Esophagus squamous epithelium (tissue), 5 donors: ENCODE results near the gene BAIAP2. TPM values are rescaled to one million over a fixed set of nuclear protein-coding genes. Genes with fewer than 3 reads are reported as not detected.

Source experiments
- DNase-seq: peaks from one replicate; lab custom pipeline; 2025; lab: John Stamatoyannopoulos, UW
- H3K27ac ChIP-seq, 4 donors: fragments of 200-600 bp; sonication (generic); one replicate each; pipeline ENCODE4 v1.5.1; 2016 to 2019; ENCODE audit warnings: mild to moderate bottlenecking in 1 of 4
- H3K27me3 ChIP-seq, 4 donors: fragments of 200-600 bp; sonication (generic); 1 replicate in 3 of 4; 2 replicates in 1 of 4; pipeline versions ENCODE4 v1.5.1 to v1.6.0; 2017 to 2021; ENCODE audit warnings: antibody characterized with exemption in 1 of 4
- H3K36me3 ChIP-seq, 3 donors: fragments of 200-600 bp; sonication (generic); one replicate each; pipeline ENCODE4 v1.5.1; 2016 to 2019
- H3K4me1 ChIP-seq, 3 donors: fragments of 200-600 bp; sonication (generic); one replicate each; pipeline ENCODE4 v1.5.1; 2017 to 2019
- H3K4me3 ChIP-seq, 4 donors: fragments of 200-600 bp; sonication (generic); 1 replicate in 3 of 4; 2 replicates in 1 of 4; pipeline ENCODE4 v1.5.1; 2016 to 2019; ENCODE audit warnings: mild to moderate bottlenecking in 2 of 4, moderate library complexity in 1 of 4
- H3K9me3 ChIP-seq, 3 donors: fragments of 200-600 bp; sonication (generic); one replicate each; pipeline ENCODE4 v1.5.1; 2016 to 2019
- CTCF ChIP-seq, 6 experiments: fragments of 450-650 bp in 4 of 6; fragments of 200-600 bp in 2 of 6; sonication (generic) in 2 of 6; IDR thresholded peaks; one replicate each; pipeline ENCODE4 v1.5.1; 2016 to 2019; ENCODE audit warnings: antibody characterized with exemption in 6 of 6, mild to moderate bottlenecking in 4 of 6, moderate library complexity in 4 of 6
- POLR2A ChIP-seq, 4 donors: fragments of 450-650 bp; IDR thresholded peaks; one replicate each; pipeline ENCODE4 v1.6.1; 2017; ENCODE audit warnings: antibody characterized with exemption in 4 of 4, mild to moderate bottlenecking in 4 of 4, moderate library complexity in 3 of 4
- WGBS, 2 donors: methylation state at CpG; one replicate each; pipeline ENCODE4 v1.1.5; 2018; 5-methylcytosine and 5-hydroxymethylcytosine counted together
- intact Hi-C: fragments of 100-400 bp; cut with DNase I; formaldehyde crosslinking; loops from one replicate; pipeline ENCODE4 v1.15.0; 2022
- total RNA-seq, 4 donors: library from RNA; depleted of rRNA; stranded (reverse); fragments of >200 nt; gene quantifications; one replicate each; pipeline ENCODE4 v1.1.0, GENCODE V29; 2016
- donor health status: DM: yes; HTN: yes; CAD: no.

Gene BAIAP2
- total RNA-seq, 4 donors from 2014 or later = 87.8 to 175 (median 105) TPM

- Histone ChIP-seq H3K4me3 (peak overlapping the region; percentile 53 to 89 (median 79)), H3K4me1 (peaks cover 46 to 87% (median 51%) of the 10 kb centered on the region in 3 donors), H3K27ac (peak overlapping the region; percentile 85 to 92 (median 90)), H3K36me3 (peaks cover 0 to 17% (median 0%) of the 10 kb centered on the region in 3 donors), H3K9me3 (no peaks in the 10 kb centered on the region), H3K27me3 (no peaks in the 10 kb centered on the region)
- no peak for DNase-seq
- TF ChIP-seq POLR2A (IDR thresholded peaks at IDR 0.05) (no peak), CTCF (IDR thresholded peaks at IDR 0.05) (no peak)
- 15 to 41% methylated on average over 4 to 7 of the region's 66 CpGs for WGBS, 2 donors
- intact Hi-C loops = no loop called here
These were observed 708 bp downstream of the BAIAP2 start for GRCh38 chr17:81035521-81036196.

GRCh38 chr17:81036197-81036941, 1.4 kb downstream of the BAIAP2 start:
- H3K4me1 ChIP-seq = peaks cover 52 to 87% (median 57%) of the 10 kb centered on the region in 3 donors
- DNase-seq = no peak
- 30 to 41% methylated on average over 8 to 24 of the region's 24 CpGs for WGBS, 2 donors
- TF ChIP-seq CTCF (IDR thresholded peaks at IDR 0.05) (no peak), POLR2A (IDR thresholded peaks at IDR 0.05) (no peak)
- peaks cover 0 to 15% (median 0%) of the 10 kb centered on the region in 3 donors for H3K36me3 ChIP-seq
- no peaks in the 10 kb centered on the region for H3K9me3 ChIP-seq
- H3K4me3 ChIP-seq = peak overlapping the region; percentile 53 to 89 (median 79)
- intact Hi-C loops = no loop called here
- no peaks in the 10 kb centered on the region for H3K27me3 ChIP-seq
- peak overlapping the region; percentile 85 to 92 (median 90) for H3K27ac ChIP-seq

DNA sequence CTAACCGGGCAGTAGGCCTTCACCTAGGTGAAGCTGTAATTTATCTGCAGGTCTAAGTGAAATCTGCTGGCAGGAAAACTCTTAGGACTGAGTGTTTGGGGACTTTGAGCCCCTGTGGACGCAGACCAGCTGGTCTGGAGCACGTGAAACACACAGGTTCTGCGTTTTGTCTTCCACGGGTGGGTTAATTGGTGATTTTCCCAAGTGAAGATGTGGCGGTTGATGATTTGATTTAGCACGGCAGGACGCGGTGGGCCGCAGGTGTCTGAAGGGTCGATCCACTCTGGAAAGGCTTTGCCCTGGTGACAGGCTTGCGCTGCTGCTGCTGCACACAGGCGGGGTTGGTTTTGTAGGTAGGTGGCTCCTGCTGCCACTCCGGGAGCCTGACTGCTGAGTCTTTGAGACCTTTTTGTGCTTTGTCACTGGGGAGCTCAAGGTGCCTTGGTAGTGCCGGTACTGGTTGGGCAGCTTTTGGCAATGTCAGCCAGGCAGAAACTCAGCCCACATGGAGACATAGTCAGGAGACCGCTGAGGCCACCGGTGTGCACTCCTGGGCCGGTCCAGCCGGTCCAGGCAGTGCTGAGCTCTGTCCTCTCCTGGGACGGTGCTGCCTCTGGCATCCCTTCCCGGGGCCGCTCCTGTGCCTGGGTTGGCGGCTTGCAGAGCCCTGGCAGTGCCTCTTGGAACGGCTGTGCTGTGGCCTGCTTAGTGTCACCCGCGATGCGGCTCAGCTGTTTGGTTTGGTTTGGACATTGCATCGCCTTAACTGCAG, 2.3 kb downstream of the BAIAP2 start:
- TF ChIP-seq CTCF (IDR thresholded peaks at IDR 0.05) (peak in 2 of 6 experiments; percentile 2 to 14), POLR2A (IDR thresholded peaks at IDR 0.05) (peak in 3 of 4 donors; percentile 14 to 50 (median 50))
- Histone ChIP-seq H3K4me3 (peak overlapping the region; percentile 53 to 89 (median 79)), H3K4me1 (peaks cover 52 to 87% (median 57%) of the 10 kb centered on the region in 3 donors), H3K9me3 (no peaks in the 10 kb centered on the region), H3K27me3 (no peaks in the 10 kb centered on the region), H3K36me3 (peaks cover 0 to 7% (median 0%) of the 10 kb centered on the region in 3 donors), H3K27ac (peak overlapping the region; percentile 85 to 92 (median 90))
- WGBS, 2 donors = 28 to 45% methylated on average over 5 to 7 of the region's 28 CpGs
- DNase-seq = no peak
- intact Hi-C loops = no loop called here

GRCh38 chr17:81037798-81038733, 3.1 kb downstream of the BAIAP2 start:
- H3K27ac ChIP-seq = peak overlapping the region; percentile 85 to 92 (median 90)
- H3K4me1 ChIP-seq = peaks cover 57 to 89% (median 63%) of the 10 kb centered on the region in 3 donors
- no peaks in the 10 kb centered on the region for H3K27me3 ChIP-seq
- DNase-seq = no peak
- no peaks in the 10 kb centered on the region for H3K9me3 ChIP-seq
- 51 to 74% methylated on average over 6 to 11 of the region's 30 CpGs for WGBS, 2 donors
- peaks cover 0 to 4% (median 0%) of the 10 kb centered on the region in 3 donors for H3K36me3 ChIP-seq
- peak overlapping the region; percentile 53 to 89 (median 79) for H3K4me3 ChIP-seq
- intact Hi-C loops = no loop called here
- no peak for TF ChIP-seq POLR2A (IDR thresholded peaks at IDR 0.05)
- no peak for TF ChIP-seq CTCF (IDR thresholded peaks at IDR 0.05)
